SHP77 treated with DMSO at 0.1 percent for 48 hours (cell line): Measurements from ENCODE around the gene CACNA2D4.
"Not testable (repeated sequence)": the region's sequence is repeated elsewhere in the genome, so short reads cannot be mapped to it uniquely, and the experiment has no call there.

ENCODE experiments used
- DNase-seq: peaks from one replicate; lab custom pipeline; 2025; lab: John Stamatoyannopoulos, UW

Gene CACNA2D4

GRCh38 chr12:1918081-1918883, at the start of gene CACNA2D4:
Gene CACNA2D4, minus strand, starts transcription at chr12:1918652. Its CDS starts 179 bp downstream, at chr12:1918473.
- DNase-seq: no peak

- no peak for DNase-seq
These were observed 48.2 kb upstream of the CACNA2D4 start for GRCh38 chr12:1966561-1967226.

- DNase-seq: no peak
These were observed 47.5 kb upstream of the CACNA2D4 start for GRCh38 chr12:1965916-1966315.

- DNase-seq: no peak
These were observed 43.9 kb upstream of the CACNA2D4 start for GRCh38 chr12:1962051-1963020.

GRCh38 chr12:1956716-1957115, 38.3 kb upstream of the CACNA2D4 start:
- no peak for DNase-seq

GRCh38 chr12:1949771-1950470, 31.5 kb upstream of the CACNA2D4 start:
- no peak for DNase-seq

- no peak for DNase-seq
These were observed 30.4 kb upstream of the CACNA2D4 start for GRCh38 chr12:1948883-1949282.

GRCh38 chr12:1947081-1947480, 28.6 kb upstream of the CACNA2D4 start:
- no peak for DNase-seq

GRCh38 chr12:1946296-1946695, 27.8 kb upstream of the CACNA2D4 start:
- DNase-seq: no peak

- DNase-seq: not testable (repeated sequence)
These were observed 27.1 kb upstream of the CACNA2D4 start for GRCh38 chr12:1945502-1945901.

GRCh38 chr12:1939801-1940607, 21.6 kb upstream of the CACNA2D4 start:
- no peak for DNase-seq

GRCh38 chr12:1939331-1939730, 20.9 kb upstream of the CACNA2D4 start:
- DNase-seq: no peak

- no peak for DNase-seq
These were observed 19.2 kb upstream of the CACNA2D4 start for GRCh38 chr12:1937481-1938224.

- DNase-seq: peak; percentile 12
These were observed 18.2 kb upstream of the CACNA2D4 start for GRCh38 chr12:1936406-1937320.

GRCh38 chr12:1935700-1936378, 17.4 kb upstream of the CACNA2D4 start:
- no peak for DNase-seq

GRCh38 chr12:1935242-1935641, 16.8 kb upstream of the CACNA2D4 start:
- no peak for DNase-seq

GRCh38 chr12:1934831-1935230, 16.4 kb upstream of the CACNA2D4 start:
- no peak for DNase-seq

- DNase-seq: no peak
These were observed 15.6 kb upstream of the CACNA2D4 start for GRCh38 chr12:1934068-1934467.
